ENCODE data around the gene ADGRB3. TPM values are rescaled to one million over a fixed set of nuclear protein-coding genes. Genes with fewer than 3 reads are reported as not detected.

The ADGRB3 gene
- polyA plus RNA-seq, 4 donors, result 1.6 to 2.1 TPM; not detected in 2

GRCh38 chr6:69018906-69019305 lies 383.8 kb downstream of the ADGRB3 start:
- Histone ChIP-seq H3K27ac (ENCODE audit: low read depth in 1 of 3, low read length in 2 of 3) (no peak overlapping the region), H3K4me1 (ENCODE audit: control insufficient read depth in 3 of 3, insufficient read depth in 2 of 3, low read depth in 1 of 3, low read length in 2 of 3) (no peaks in the 10 kb centered on the region), H3K36me3 (ENCODE audit: control insufficient read depth in 3 of 3, insufficient read depth in 2 of 3, low read depth in 1 of 3, low read length in 3 of 3) (no peaks in the 10 kb centered on the region), H3K4me3 (ENCODE audit: low read depth in 1 of 3, low read length in 3 of 3) (no peak overlapping the region), H3K27me3 (ENCODE audit: control insufficient read depth in 3 of 3, insufficient read depth in 3 of 3, low read length in 3 of 3) (no peaks in the 10 kb centered on the region), H3K9me3 (ENCODE audit: control insufficient read depth in 2 of 2, insufficient read depth in 1 of 2, low read depth in 1 of 2, low read length in 1 of 2) (no peaks in the 10 kb centered on the region)
- WGBS, 3 donors, result 90 to 96% (median 94%) methylated on average over 1 of the region's 1 CpG
- FAIRE-seq, result no peak
- DNase-seq, result no peak

- no peaks in the 10 kb centered on the region for H3K27me3 ChIP-seq (ENCODE audit: control insufficient read depth in 3 of 3, insufficient read depth in 3 of 3, low read length in 3 of 3)
- no peak overlapping the region for H3K27ac ChIP-seq (ENCODE audit: low read depth in 1 of 3, low read length in 2 of 3)
- DNase-seq (no peak), FAIRE-seq (no peak)
- H3K9me3 ChIP-seq (ENCODE audit: control insufficient read depth in 2 of 2, insufficient read depth in 1 of 2, low read depth in 1 of 2, low read length in 1 of 2), result no peaks in the 10 kb centered on the region
- no peak overlapping the region for H3K4me3 ChIP-seq (ENCODE audit: low read depth in 1 of 3, low read length in 3 of 3)
- 69 to 79% (median 72%) methylated on average over 4 of the region's 4 CpGs for WGBS, 3 donors
- no peaks in the 10 kb centered on the region for H3K4me1 ChIP-seq (ENCODE audit: control insufficient read depth in 3 of 3, insufficient read depth in 2 of 3, low read depth in 1 of 3, low read length in 2 of 3)
- no peaks in the 10 kb centered on the region for H3K36me3 ChIP-seq (ENCODE audit: control insufficient read depth in 3 of 3, insufficient read depth in 2 of 3, low read depth in 1 of 3, low read length in 3 of 3)
These were observed 384.8 kb downstream of the ADGRB3 start for GRCh38 chr6:69019832-69020231.

GRCh38 chr6:69022993-69023392 lies 387.9 kb downstream of the ADGRB3 start:
- no peaks in the 10 kb centered on the region for H3K27me3 ChIP-seq (ENCODE audit: control insufficient read depth in 3 of 3, insufficient read depth in 3 of 3, low read length in 3 of 3)
- no peak overlapping the region for H3K4me3 ChIP-seq (ENCODE audit: low read depth in 1 of 3, low read length in 3 of 3)
- WGBS, 3 donors, result 62 to 86% (median 82%) methylated on average over 1 of the region's 1 CpG
- H3K27ac ChIP-seq (ENCODE audit: low read depth in 1 of 3, low read length in 2 of 3), result no peak overlapping the region
- H3K36me3 ChIP-seq (ENCODE audit: control insufficient read depth in 3 of 3, insufficient read depth in 2 of 3, low read depth in 1 of 3, low read length in 3 of 3), result no peaks in the 10 kb centered on the region
- H3K9me3 ChIP-seq (ENCODE audit: control insufficient read depth in 2 of 2, insufficient read depth in 1 of 2, low read depth in 1 of 2, low read length in 1 of 2), result no peaks in the 10 kb centered on the region
- DNase-seq (no peak), FAIRE-seq (no peak)
- H3K4me1 ChIP-seq (ENCODE audit: control insufficient read depth in 3 of 3, insufficient read depth in 2 of 3, low read depth in 1 of 3, low read length in 2 of 3), result no peaks in the 10 kb centered on the region

GRCh38 chr6:69026243-69026642 lies 391.2 kb downstream of the ADGRB3 start:
- Histone ChIP-seq H3K4me3 (ENCODE audit: low read depth in 1 of 3, low read length in 3 of 3) (no peak overlapping the region), H3K4me1 (ENCODE audit: control insufficient read depth in 3 of 3, insufficient read depth in 2 of 3, low read depth in 1 of 3, low read length in 2 of 3) (no peaks in the 10 kb centered on the region), H3K27me3 (ENCODE audit: control insufficient read depth in 3 of 3, insufficient read depth in 3 of 3, low read length in 3 of 3) (no peaks in the 10 kb centered on the region), H3K27ac (ENCODE audit: low read depth in 1 of 3, low read length in 2 of 3) (no peak overlapping the region), H3K36me3 (ENCODE audit: control insufficient read depth in 3 of 3, insufficient read depth in 2 of 3, low read depth in 1 of 3, low read length in 3 of 3) (no peaks in the 10 kb centered on the region), H3K9me3 (ENCODE audit: control insufficient read depth in 2 of 2, insufficient read depth in 1 of 2, low read depth in 1 of 2, low read length in 1 of 2) (no peaks in the 10 kb centered on the region)
- DNase-seq, result no peak
- FAIRE-seq, result no peak
- WGBS, 3 donors, result 81 to 92% (median 90%) methylated on average over 3 of the region's 3 CpGs

GRCh38 chr6:69026715-69027114 lies 391.6 kb downstream of the ADGRB3 start:
- FAIRE-seq (no peak), DNase-seq (no peak)
- Histone ChIP-seq H3K4me3 (ENCODE audit: low read depth in 1 of 3, low read length in 3 of 3) (no peak overlapping the region), H3K27me3 (ENCODE audit: control insufficient read depth in 3 of 3, insufficient read depth in 3 of 3, low read length in 3 of 3) (no peaks in the 10 kb centered on the region), H3K36me3 (ENCODE audit: control insufficient read depth in 3 of 3, insufficient read depth in 2 of 3, low read depth in 1 of 3, low read length in 3 of 3) (no peaks in the 10 kb centered on the region), H3K9me3 (ENCODE audit: control insufficient read depth in 2 of 2, insufficient read depth in 1 of 2, low read depth in 1 of 2, low read length in 1 of 2) (no peaks in the 10 kb centered on the region), H3K27ac (ENCODE audit: low read depth in 1 of 3, low read length in 2 of 3) (no peak overlapping the region), H3K4me1 (ENCODE audit: control insufficient read depth in 3 of 3, insufficient read depth in 2 of 3, low read depth in 1 of 3, low read length in 2 of 3) (no peaks in the 10 kb centered on the region)
- WGBS, 3 donors, result 50 to 82% (median 54%) methylated on average over 3 of the region's 3 CpGs

- H3K27me3 ChIP-seq (ENCODE audit: control insufficient read depth in 3 of 3, insufficient read depth in 3 of 3, low read length in 3 of 3), result no peaks in the 10 kb centered on the region
- H3K4me3 ChIP-seq (ENCODE audit: low read depth in 1 of 3, low read length in 3 of 3), result no peak overlapping the region
- H3K27ac ChIP-seq (ENCODE audit: low read depth in 1 of 3, low read length in 2 of 3), result no peak overlapping the region
- no peaks in the 10 kb centered on the region for H3K36me3 ChIP-seq (ENCODE audit: control insufficient read depth in 3 of 3, insufficient read depth in 2 of 3, low read depth in 1 of 3, low read length in 3 of 3)
- FAIRE-seq (no peak), DNase-seq (no peak)
- 76 to 97% (median 81%) methylated on average over 1 of the region's 1 CpG for WGBS, 3 donors
- H3K9me3 ChIP-seq (ENCODE audit: control insufficient read depth in 2 of 2, insufficient read depth in 1 of 2, low read depth in 1 of 2, low read length in 1 of 2), result no peaks in the 10 kb centered on the region
- H3K4me1 ChIP-seq (ENCODE audit: control insufficient read depth in 3 of 3, insufficient read depth in 2 of 3, low read depth in 1 of 3, low read length in 2 of 3), result no peaks in the 10 kb centered on the region
These were observed 392.8 kb downstream of the ADGRB3 start for GRCh38 chr6:69027861-69028260.

GRCh38 chr6:69038841-69039240 lies 403.8 kb downstream of the ADGRB3 start:
- H3K36me3 ChIP-seq (ENCODE audit: control insufficient read depth in 3 of 3, insufficient read depth in 2 of 3, low read depth in 1 of 3, low read length in 3 of 3), result no peaks in the 10 kb centered on the region
- no peaks in the 10 kb centered on the region for H3K27me3 ChIP-seq (ENCODE audit: control insufficient read depth in 3 of 3, insufficient read depth in 3 of 3, low read length in 3 of 3)
- no peak overlapping the region for H3K27ac ChIP-seq (ENCODE audit: low read depth in 1 of 3, low read length in 2 of 3)
- no peaks in the 10 kb centered on the region for H3K9me3 ChIP-seq (ENCODE audit: control insufficient read depth in 2 of 2, insufficient read depth in 1 of 2, low read depth in 1 of 2, low read length in 1 of 2)
- DNase-seq, result no peak
- no peak for FAIRE-seq
- H3K4me3 ChIP-seq (ENCODE audit: low read depth in 1 of 3, low read length in 3 of 3), result no peak overlapping the region
- no peaks in the 10 kb centered on the region for H3K4me1 ChIP-seq (ENCODE audit: control insufficient read depth in 3 of 3, insufficient read depth in 2 of 3, low read depth in 1 of 3, low read length in 2 of 3)

GRCh38 chr6:69042297-69042696 lies 407.2 kb downstream of the ADGRB3 start:
- Histone ChIP-seq H3K36me3 (ENCODE audit: control insufficient read depth in 3 of 3, insufficient read depth in 2 of 3, low read depth in 1 of 3, low read length in 3 of 3) (no peaks in the 10 kb centered on the region), H3K27me3 (ENCODE audit: control insufficient read depth in 3 of 3, insufficient read depth in 3 of 3, low read length in 3 of 3) (no peaks in the 10 kb centered on the region), H3K27ac (ENCODE audit: low read depth in 1 of 3, low read length in 2 of 3) (no peak overlapping the region), H3K4me3 (ENCODE audit: low read depth in 1 of 3, low read length in 3 of 3) (no peak overlapping the region), H3K9me3 (ENCODE audit: control insufficient read depth in 2 of 2, insufficient read depth in 1 of 2, low read depth in 1 of 2, low read length in 1 of 2) (no peaks in the 10 kb centered on the region), H3K4me1 (ENCODE audit: control insufficient read depth in 3 of 3, insufficient read depth in 2 of 3, low read depth in 1 of 3, low read length in 2 of 3) (no peaks in the 10 kb centered on the region)
- 66 to 77% (median 71%) methylated on average over 3 of the region's 3 CpGs for WGBS, 3 donors
- no peak for FAIRE-seq
- no peak for DNase-seq

GRCh38 chr6:69044534-69044933 lies 409.5 kb downstream of the ADGRB3 start:
- H3K4me3 ChIP-seq (ENCODE audit: low read depth in 1 of 3, low read length in 3 of 3), result no peak overlapping the region
- H3K27ac ChIP-seq (ENCODE audit: low read depth in 1 of 3, low read length in 2 of 3), result no peak overlapping the region
- H3K4me1 ChIP-seq (ENCODE audit: control insufficient read depth in 3 of 3, insufficient read depth in 2 of 3, low read depth in 1 of 3, low read length in 2 of 3), result no peaks in the 10 kb centered on the region
- no peaks in the 10 kb centered on the region for H3K27me3 ChIP-seq (ENCODE audit: control insufficient read depth in 3 of 3, insufficient read depth in 3 of 3, low read length in 3 of 3)
- FAIRE-seq (no peak), DNase-seq (no peak)
- H3K36me3 ChIP-seq (ENCODE audit: control insufficient read depth in 3 of 3, insufficient read depth in 2 of 3, low read depth in 1 of 3, low read length in 3 of 3), result no peaks in the 10 kb centered on the region
- 45 to 80% (median 51%) methylated on average over 3 of the region's 3 CpGs for WGBS, 3 donors
- no peaks in the 10 kb centered on the region for H3K9me3 ChIP-seq (ENCODE audit: control insufficient read depth in 2 of 2, insufficient read depth in 1 of 2, low read depth in 1 of 2, low read length in 1 of 2)

Data from small intestine (tissue), 7 donors.